ENCODE results near the gene RAB2B.

GRCh38 chr14:21486640-21487087 is 9.9 kb upstream of the RAB2B start:
- TF ChIP-seq POLR2AphosphoS5 (IDR thresholded peaks at IDR 0.05) (no peak), POLR2A (IDR thresholded peaks at IDR 0.05; ENCODE audit: low read depth) (no peak)
- TF ChIP-seq, protein P1, sequence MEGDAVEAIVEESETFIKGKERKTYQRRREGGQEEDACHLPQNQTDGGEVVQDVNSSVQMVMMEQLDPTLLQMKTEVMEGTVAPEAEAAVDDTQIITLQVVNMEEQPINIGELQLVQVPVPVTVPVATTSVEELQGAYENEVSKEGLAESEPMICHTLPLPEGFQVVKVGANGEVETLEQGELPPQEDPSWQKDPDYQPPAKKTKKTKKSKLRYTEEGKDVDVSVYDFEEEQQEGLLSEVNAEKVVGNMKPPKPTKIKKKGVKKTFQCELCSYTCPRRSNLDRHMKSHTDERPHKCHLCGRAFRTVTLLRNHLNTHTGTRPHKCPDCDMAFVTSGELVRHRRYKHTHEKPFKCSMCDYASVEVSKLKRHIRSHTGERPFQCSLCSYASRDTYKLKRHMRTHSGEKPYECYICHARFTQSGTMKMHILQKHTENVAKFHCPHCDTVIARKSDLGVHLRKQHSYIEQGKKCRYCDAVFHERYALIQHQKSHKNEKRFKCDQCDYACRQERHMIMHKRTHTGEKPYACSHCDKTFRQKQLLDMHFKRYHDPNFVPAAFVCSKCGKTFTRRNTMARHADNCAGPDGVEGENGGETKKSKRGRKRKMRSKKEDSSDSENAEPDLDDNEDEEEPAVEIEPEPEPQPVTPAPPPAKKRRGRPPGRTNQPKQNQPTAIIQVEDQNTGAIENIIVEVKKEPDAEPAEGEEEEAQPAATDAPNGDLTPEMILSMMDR (IDR thresholded peaks at IDR 0.05), result no peak
